Mesenchymal stem cell (in vitro differentiated cells and primary cell): ENCODE data around the gene SLC41A3.

Experiments used
- DNase-seq: peaks from one replicate; pipeline ENCODE4 v3.0.0-alpha.2; 2013
- H2AFZ ChIP-seq: one replicate; pipeline ENCODE4 v1.6.1; 2013; ENCODE audit warnings: low read depth, mild to moderate bottlenecking, control low read depth, inconsistent platforms, low read length, moderate library complexity
- H2AK5ac ChIP-seq: 2 replicates; pipeline ENCODE4 v1.6.1; 2013; ENCODE audit warnings: low read length, moderate library complexity, mild to moderate bottlenecking, inconsistent platforms; ENCODE audit not compliant: severe bottlenecking
- H2BK120ac ChIP-seq: one replicate; pipeline ENCODE4 v1.6.1; 2013; ENCODE audit warnings: low read depth, mild to moderate bottlenecking, inconsistent platforms, low read length, moderate library complexity
- H2BK12ac ChIP-seq, 2 experiments: one replicate each; pipeline ENCODE4 v1.6.1; 2013; ENCODE audit warnings: inconsistent platforms in 2 of 2, low read length in 2 of 2, mild to moderate bottlenecking in 2 of 2, moderate library complexity in 2 of 2, control low read depth in 1 of 2
- H2BK15ac ChIP-seq: one replicate; pipeline ENCODE4 v1.6.1; 2013; ENCODE audit warnings: mild to moderate bottlenecking, low read depth, inconsistent platforms; ENCODE audit not compliant: poor library complexity, severe bottlenecking
- H2BK5ac ChIP-seq: 2 replicates; pipeline ENCODE4 v1.6.1; 2013; ENCODE audit warnings: low read depth, mild to moderate bottlenecking, low read length, control low read depth, inconsistent platforms; ENCODE audit not compliant: poor library complexity, severe bottlenecking
- H3K14ac ChIP-seq, 2 experiments: one replicate each; pipeline ENCODE4 v1.6.1; 2013; ENCODE audit warnings: inconsistent platforms in 2 of 2, low read length in 2 of 2, control low read depth in 1 of 2, mild to moderate bottlenecking in 1 of 2, moderate library complexity in 1 of 2
- H3K18ac ChIP-seq, 2 experiments: one replicate each; pipeline ENCODE4 v1.6.1; 2013; ENCODE audit warnings: inconsistent platforms in 2 of 2, low read length in 2 of 2, control low read depth in 1 of 2, low read depth in 1 of 2, mild to moderate bottlenecking in 1 of 2
- H3K23ac ChIP-seq, 2 experiments: one replicate each; pipeline ENCODE4 v1.6.1; 2013; ENCODE audit warnings: inconsistent platforms in 2 of 2, low read length in 2 of 2, mild to moderate bottlenecking in 2 of 2, moderate library complexity in 2 of 2, control low read depth in 1 of 2
- H3K27ac ChIP-seq: 2 replicates; pipeline ENCODE4 v1.5.1; 2013; ENCODE audit warnings: mild to moderate bottlenecking, moderate library complexity, low read length, control low read depth, inconsistent platforms; ENCODE audit not compliant: poor library complexity, severe bottlenecking
- H3K27me3 ChIP-seq, 2 experiments: 2 replicates each; pipeline versions ENCODE4 v1.6.1 to v1.7.0; 2013; ENCODE audit warnings: low read length in 2 of 2, mild to moderate bottlenecking in 2 of 2, moderate library complexity in 2 of 2, control low read depth in 1 of 2, inconsistent platforms in 1 of 2; ENCODE audit not compliant: control insufficient read depth in 1 of 2, insufficient read depth in 1 of 2
- H3K36me3 ChIP-seq, 2 experiments: 2 replicates each; pipeline versions ENCODE4 v1.6.1 to v1.7.0; 2013; ENCODE audit warnings: low read length in 2 of 2, control low read depth in 1 of 2, inconsistent platforms in 1 of 2, low read depth in 1 of 2, mild to moderate bottlenecking in 1 of 2; ENCODE audit not compliant: insufficient read depth in 2 of 2, control insufficient read depth in 1 of 2
- H3K4ac ChIP-seq, 2 experiments: one replicate each; pipeline ENCODE4 v1.6.1; 2013; ENCODE audit warnings: inconsistent platforms in 2 of 2, low read length in 2 of 2, mild to moderate bottlenecking in 2 of 2, moderate library complexity in 2 of 2, control low read depth in 1 of 2, low read depth in 1 of 2
- H3K4me1 ChIP-seq: 2 replicates; pipeline ENCODE4 v1.6.1; 2013; ENCODE audit warnings: low read depth, low read length, control low read depth; ENCODE audit not compliant: control insufficient read depth, insufficient read depth
- H3K4me2 ChIP-seq: 2 replicates; pipeline ENCODE4 v1.6.1; 2013; ENCODE audit warnings: low read length, mild to moderate bottlenecking, inconsistent platforms; ENCODE audit not compliant: poor library complexity, severe bottlenecking
- H3K4me3 ChIP-seq, 2 experiments: 2 replicates each; pipeline versions ENCODE4 v1.5.1 to v1.7.0; 2013; ENCODE audit warnings: low read length in 2 of 2, mild to moderate bottlenecking in 2 of 2, control low read depth in 1 of 2, low read depth in 1 of 2; ENCODE audit not compliant: insufficient read depth in 1 of 2
- H3K79me1 ChIP-seq: replicated peaks from 2 replicates; pipeline ENCODE4 v1.6.1; 2013; ENCODE audit warnings: mild to moderate bottlenecking, control low read depth, low read length, inconsistent platforms; ENCODE audit not compliant: poor library complexity, severe bottlenecking
- H3K9ac ChIP-seq: 2 replicates; pipeline ENCODE4 v1.7.0; 2013; ENCODE audit warnings: mild to moderate bottlenecking, low read length, moderate library complexity
- H3K9me3 ChIP-seq: 2 replicates; pipeline ENCODE4 v1.7.0; 2013; ENCODE audit warnings: mild to moderate bottlenecking, low read length; ENCODE audit not compliant: control insufficient read depth
- H4K8ac ChIP-seq: one replicate; pipeline ENCODE4 v1.6.1; 2013; ENCODE audit warnings: inconsistent platforms, mild to moderate bottlenecking, low read length, moderate library complexity
- H4K91ac ChIP-seq: one replicate; pipeline ENCODE4 v1.6.1; 2013; ENCODE audit warnings: mild to moderate bottlenecking, low read length, inconsistent platforms
- WGBS: methylation state at CpG from one replicate; pipeline ENCODE4 v1.1.7; 2013; ENCODE audit warnings: mixed read lengths; 5-methylcytosine and 5-hydroxymethylcytosine counted together

The SLC41A3 gene

DNA sequence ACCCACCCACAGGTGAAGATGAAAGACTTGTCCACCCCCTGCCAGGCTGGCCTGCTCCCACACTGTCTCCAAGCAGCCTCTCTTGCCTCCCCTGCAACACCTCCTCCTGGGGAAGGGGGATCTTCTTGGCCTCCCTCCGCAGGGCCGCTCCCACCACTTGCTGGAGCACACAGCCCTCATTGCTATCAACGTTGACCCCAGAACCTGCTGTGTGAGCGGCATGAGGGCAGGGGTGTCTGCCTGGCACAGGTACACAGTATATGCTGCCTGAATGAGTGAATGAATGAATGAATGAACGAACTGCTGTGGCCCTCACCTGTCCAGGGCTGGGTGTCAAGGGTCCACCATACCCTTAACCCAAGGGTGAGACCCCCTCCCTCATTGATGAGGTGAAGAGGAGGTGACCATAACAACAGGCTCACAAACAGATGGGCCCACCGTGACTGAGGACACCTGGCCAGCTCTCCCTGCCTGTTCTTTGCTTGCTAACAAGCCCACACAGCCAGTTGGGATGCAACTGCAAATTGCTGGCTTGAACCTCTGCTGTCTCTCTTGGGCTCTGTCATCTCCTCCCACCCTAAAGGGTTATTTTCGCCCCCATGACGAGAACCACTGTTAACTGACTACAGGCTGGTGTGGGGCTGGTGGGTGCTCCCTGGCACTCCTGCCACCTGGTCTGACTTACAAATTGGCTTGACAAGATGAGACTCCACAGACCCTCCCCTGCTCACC, 22.5 kb downstream of the SLC41A3 start:
- Histone ChIP-seq H3K27ac (no peak overlapping the region), H4K8ac (peak overlapping the region; percentile 67), H3K9ac (no peak overlapping the region), H3K79me1 (peaks cover 9% of the 10 kb centered on the region), H3K4me3 (no peak overlapping the region), H4K91ac (no peak overlapping the region), H2BK120ac (no peak overlapping the region), H2BK5ac (no peak overlapping the region), H3K23ac (no peak overlapping the region), H2AFZ (no peak overlapping the region), H3K4me2 (no peak overlapping the region), H3K18ac (no peak overlapping the region), H2BK15ac (no peak overlapping the region), H3K4ac (no peak overlapping the region), H3K14ac (peak overlapping the region in 1 of 2 experiments; percentile 5), H3K36me3 (peaks cover 0 to 18% of the 10 kb centered on the region in 2 experiments), H2AK5ac (no peak overlapping the region), H3K9me3 (no peaks in the 10 kb centered on the region), H3K4me1 (no peaks in the 10 kb centered on the region), H3K27me3 (no peaks in the 10 kb centered on the region), H2BK12ac (no peak overlapping the region)
- DNase-seq: no peak
- 90% methylated on average over 8 of the region's 8 CpGs for WGBS

DNA sequence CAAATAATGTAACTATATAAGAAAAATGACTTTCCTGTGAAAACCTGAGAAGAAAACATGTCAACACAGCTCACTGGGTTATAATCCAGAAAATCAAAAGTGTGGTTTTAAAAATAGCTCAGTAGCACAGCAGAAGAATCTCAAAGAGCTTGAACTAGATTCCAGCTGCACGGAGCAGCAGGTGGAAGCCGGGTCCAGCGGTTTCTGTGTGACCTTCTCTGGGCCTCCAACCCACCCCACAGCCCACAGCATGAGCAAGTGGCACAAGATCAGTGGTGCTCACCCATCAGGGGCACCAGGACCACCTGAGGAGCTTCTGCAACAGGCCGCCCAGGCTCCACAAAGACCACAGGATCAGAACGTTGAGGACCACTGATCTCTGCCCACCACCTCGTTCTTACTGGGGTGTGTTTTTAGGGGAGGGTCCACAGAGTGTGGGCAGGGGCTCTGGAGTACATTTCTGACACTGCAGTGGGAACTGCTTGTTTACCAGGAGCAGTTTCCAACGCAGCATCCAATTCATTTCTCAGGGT, 23.2 kb downstream of the SLC41A3 start:
- no peak overlapping the region for H2AK5ac ChIP-seq
- WGBS: 95% methylated on average over 7 of the region's 7 CpGs

DNA sequence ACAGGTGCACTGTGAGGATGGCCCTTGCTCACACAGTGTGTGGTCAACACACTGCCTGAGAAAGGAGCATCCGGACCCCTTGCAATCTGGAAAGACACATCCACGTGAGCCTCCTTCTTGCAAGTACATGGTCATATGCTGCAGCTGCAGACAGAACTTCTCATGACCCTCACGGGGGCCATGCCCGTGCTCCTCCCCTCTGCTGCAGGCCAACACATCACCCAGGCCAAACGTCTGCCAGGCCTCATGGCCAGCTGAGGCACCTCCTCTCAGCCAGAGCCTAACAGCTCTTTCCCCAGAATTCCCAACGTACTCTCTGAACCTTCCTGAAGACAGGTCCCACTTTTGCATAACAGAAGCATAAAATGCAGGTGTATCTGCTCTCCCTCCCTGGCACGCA, 25.3 kb downstream of the SLC41A3 start:
- Histone ChIP-seq H3K4me1 (no peaks in the 10 kb centered on the region), H3K36me3 (peaks cover 0 to 13% of the 10 kb centered on the region in 2 experiments), H3K23ac (no peak overlapping the region), H3K27me3 (no peaks in the 10 kb centered on the region), H2AK5ac (no peak overlapping the region), H3K9ac (no peak overlapping the region), H3K18ac (no peak overlapping the region), H4K8ac (no peak overlapping the region), H2BK5ac (no peak overlapping the region), H4K91ac (no peak overlapping the region), H3K14ac (peak overlapping the region in 1 of 2 experiments; percentile 57), H3K4ac (no peak overlapping the region), H2BK120ac (no peak overlapping the region), H2BK12ac (no peak overlapping the region), H2AFZ (no peak overlapping the region), H3K27ac (no peak overlapping the region), H3K9me3 (no peaks in the 10 kb centered on the region), H3K4me2 (no peak overlapping the region), H2BK15ac (no peak overlapping the region), H3K4me3 (no peak overlapping the region), H3K79me1 (peaks cover 9% of the 10 kb centered on the region)
- WGBS: 83% methylated on average over 7 of the region's 7 CpGs
- no peak for DNase-seq

More for the DNA sequence above, 23.2 kb downstream of the SLC41A3 start:
- no peak for DNase-seq
- Histone ChIP-seq H3K23ac (no peak overlapping the region), H3K9ac (no peak overlapping the region), H2AFZ (no peak overlapping the region), H2BK120ac (no peak overlapping the region), H3K36me3 (peaks cover 0 to 18% of the 10 kb centered on the region in 2 experiments), H2BK15ac (no peak overlapping the region), H3K18ac (no peak overlapping the region), H3K4me2 (no peak overlapping the region), H3K14ac (no peak overlapping the region), H3K9me3 (no peaks in the 10 kb centered on the region), H3K79me1 (peaks cover 9% of the 10 kb centered on the region), H3K4ac (no peak overlapping the region), H3K4me1 (no peaks in the 10 kb centered on the region), H2BK12ac (no peak overlapping the region), H3K4me3 (no peak overlapping the region), H4K8ac (no peak overlapping the region), H3K27ac (no peak overlapping the region), H3K27me3 (no peaks in the 10 kb centered on the region), H2BK5ac (no peak overlapping the region), H4K91ac (no peak overlapping the region)

DNA sequence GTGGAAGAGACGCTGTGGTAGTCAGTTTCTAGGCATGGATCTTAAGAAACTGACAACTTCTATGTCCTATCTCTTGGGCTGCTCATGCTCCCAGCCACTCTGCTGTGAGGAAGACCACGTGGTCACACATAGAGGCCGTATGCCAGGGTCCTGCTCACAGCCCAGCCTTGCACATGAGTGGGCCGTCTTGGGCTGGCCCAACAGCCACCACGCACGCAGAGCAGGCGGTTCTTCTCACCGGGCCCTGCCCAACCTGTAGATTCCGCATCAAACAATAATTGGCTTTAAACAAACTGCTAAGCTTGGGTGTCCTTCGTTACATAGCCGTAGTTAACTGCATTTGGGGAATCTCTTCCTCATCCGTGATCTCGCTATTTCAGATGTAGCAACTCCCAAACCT, 26.0 kb downstream of the SLC41A3 start:
- H3K79me1 ChIP-seq: peaks cover 9% of the 10 kb centered on the region
- no peak overlapping the region for H3K23ac ChIP-seq
- no peaks in the 10 kb centered on the region for H3K4me1 ChIP-seq
- H4K8ac ChIP-seq: no peak overlapping the region
- no peak overlapping the region for H3K18ac ChIP-seq
- no peak overlapping the region for H4K91ac ChIP-seq
- H2BK12ac ChIP-seq: no peak overlapping the region
- H2AFZ ChIP-seq: no peak overlapping the region
- H3K27ac ChIP-seq: no peak overlapping the region
- WGBS: 96% methylated on average over 13 of the region's 13 CpGs
- no peak overlapping the region for H3K14ac ChIP-seq
- H2BK120ac ChIP-seq: no peak overlapping the region
- H3K4ac ChIP-seq: no peak overlapping the region
- H3K4me3 ChIP-seq: no peak overlapping the region
- H3K9ac ChIP-seq: no peak overlapping the region
- no peak overlapping the region for H2BK5ac ChIP-seq
- no peak for DNase-seq
- H3K9me3 ChIP-seq: no peaks in the 10 kb centered on the region
- H2AK5ac ChIP-seq: no peak overlapping the region
- no peak overlapping the region for H3K4me2 ChIP-seq
- H3K36me3 ChIP-seq: peaks cover 0 to 13% of the 10 kb centered on the region in 2 experiments
- H2BK15ac ChIP-seq: no peak overlapping the region
- no peaks in the 10 kb centered on the region for H3K27me3 ChIP-seq
